ENCODE measurements around the gene GTF2IRD1.

Gene GTF2IRD1

GRCh38 chr7:74511345-74511744 lies 57.6 kb downstream of the GTF2IRD1 start:
- H3K4me3 ChIP-seq (ENCODE audit: low read length): no peak overlapping the region
- no peak for DNase-seq (ENCODE audit: low read depth)
- TF ChIP-seq CTCF (IDR thresholded peaks at IDR 0.05; ENCODE audit: insufficient read depth, low read depth, low read length, missing control alignments): no peak

GRCh38 chr7:74512762-74513161 lies 59.1 kb downstream of the GTF2IRD1 start:
- no peak overlapping the region for H3K4me3 ChIP-seq (ENCODE audit: low read length)
- TF ChIP-seq CTCF (IDR thresholded peaks at IDR 0.05; ENCODE audit: insufficient read depth, low read depth, low read length, missing control alignments): no peak
- DNase-seq (ENCODE audit: low read depth): no peak

DNA sequence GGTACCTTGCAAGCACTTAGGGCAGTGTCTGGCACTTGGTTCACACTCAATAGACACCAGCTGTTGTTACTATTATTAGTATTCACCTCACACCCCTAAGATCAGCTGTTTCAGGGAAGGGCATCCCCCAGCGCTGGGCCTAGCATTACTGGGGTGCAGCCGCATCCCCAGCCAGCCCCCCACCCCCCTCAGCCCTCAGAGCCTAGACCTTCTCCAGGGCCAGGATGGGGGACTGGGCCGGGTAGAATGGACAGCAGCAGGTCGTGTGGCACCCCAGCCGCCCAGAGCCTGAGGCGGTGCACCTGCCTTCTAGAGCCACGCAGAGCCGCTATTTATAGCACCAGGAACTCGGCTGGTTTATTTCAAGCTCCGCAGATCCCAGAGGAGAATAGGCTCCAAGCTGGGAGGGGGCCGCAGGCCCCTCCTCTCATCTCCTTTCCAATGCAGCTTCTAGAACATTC lies 60.5 kb downstream of the GTF2IRD1 start:
- DNase-seq (ENCODE audit: low read depth): no peak
- H3K4me3 ChIP-seq (ENCODE audit: low read length): no peak overlapping the region
- no peak for TF ChIP-seq CTCF (IDR thresholded peaks at IDR 0.05; ENCODE audit: insufficient read depth, low read depth, low read length, missing control alignments)

DNA sequence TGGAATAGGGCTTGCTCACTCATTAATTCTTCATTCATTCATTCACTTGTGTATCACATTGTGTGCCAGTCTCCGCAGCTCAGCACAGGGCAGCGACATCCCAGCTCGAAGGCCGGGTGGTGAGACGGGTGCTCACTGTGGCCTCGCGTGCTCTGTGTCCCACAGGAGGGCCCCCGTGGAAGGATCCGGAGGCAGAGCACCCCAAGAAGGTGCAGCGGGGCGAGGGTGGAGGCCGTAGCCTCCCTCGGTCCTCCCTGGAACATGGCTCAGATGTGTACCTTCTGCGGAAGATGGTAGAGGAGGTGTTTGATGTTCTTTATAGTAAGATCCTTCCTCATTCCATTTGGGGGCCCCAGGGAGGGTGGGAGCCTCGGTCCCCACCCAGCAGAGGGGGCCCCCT lies 61.6 kb downstream of the GTF2IRD1 start:
- TF ChIP-seq CTCF (IDR thresholded peaks at IDR 0.05; ENCODE audit: insufficient read depth, low read depth, low read length, missing control alignments): no peak
- no peak overlapping the region for H3K4me3 ChIP-seq (ENCODE audit: low read length)
- DNase-seq (ENCODE audit: low read depth): no peak

DNA sequence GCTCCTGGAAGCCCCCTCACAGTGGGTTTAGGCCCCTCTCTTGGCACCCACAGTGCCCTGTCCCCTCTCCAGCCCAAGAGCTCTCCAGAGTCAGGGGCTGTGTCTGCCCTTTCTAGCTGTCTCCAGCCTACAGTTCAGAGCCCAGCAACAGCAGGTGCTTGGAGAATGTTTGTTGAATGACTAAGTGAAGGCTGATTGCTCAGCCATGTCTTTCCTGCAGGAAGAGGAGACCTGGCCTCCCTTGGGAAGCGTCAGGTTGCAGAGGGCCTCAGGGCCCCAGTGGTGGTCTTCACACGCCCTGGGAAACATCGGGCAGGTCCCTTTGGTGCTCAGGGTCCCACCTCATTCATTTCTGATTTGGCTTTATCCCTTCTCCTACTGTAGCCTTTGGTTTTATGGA lies 62.5 kb downstream of the GTF2IRD1 start:
- no peak overlapping the region for H3K4me3 ChIP-seq (ENCODE audit: low read length)
- TF ChIP-seq CTCF (IDR thresholded peaks at IDR 0.05; ENCODE audit: insufficient read depth, low read depth, low read length, missing control alignments): no peak
- no peak for DNase-seq (ENCODE audit: low read depth)

GRCh38 chr7:74518041-74518440 lies 64.3 kb downstream of the GTF2IRD1 start:
- TF ChIP-seq CTCF (IDR thresholded peaks at IDR 0.05; ENCODE audit: insufficient read depth, low read depth, low read length, missing control alignments): no peak
- DNase-seq (ENCODE audit: low read depth): no peak
- no peak overlapping the region for H3K4me3 ChIP-seq (ENCODE audit: low read length)

DNA sequence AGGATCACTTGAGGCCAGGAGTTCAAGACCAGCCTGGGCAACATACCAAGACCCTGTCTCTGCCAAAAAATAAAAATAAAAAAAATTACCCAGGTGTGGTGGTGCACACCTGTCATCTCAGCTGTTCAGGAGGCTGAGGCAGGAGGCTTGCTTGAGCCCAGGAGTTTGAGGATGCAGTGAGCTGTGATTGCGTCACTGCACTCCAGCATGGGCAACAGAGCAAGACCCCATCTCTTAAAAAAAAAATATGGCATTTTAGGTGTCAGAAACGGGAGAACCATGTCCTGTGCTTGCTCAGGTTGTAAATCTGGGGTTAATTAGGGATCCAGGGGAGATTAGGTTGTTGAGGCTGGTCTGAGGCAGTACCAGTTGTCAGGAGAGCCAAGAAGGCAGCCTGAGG lies 64.9 kb downstream of the GTF2IRD1 start:
- no peak for TF ChIP-seq CTCF (IDR thresholded peaks at IDR 0.05; ENCODE audit: insufficient read depth, low read depth, low read length, missing control alignments)
- DNase-seq (ENCODE audit: low read depth): no peak
- H3K4me3 ChIP-seq (ENCODE audit: low read length): no peak overlapping the region

All from epithelial cell of esophagus (primary cell).